Measurements from ENCODE around the gene TMEM163. TPM values are rescaled to one million over a fixed set of nuclear protein-coding genes. Genes with fewer than 3 reads are reported as not detected.
A peak's percentile ranks its signal among the peaks of the same experiment; 100 is the strongest.

Gene TMEM163
- total and polyA plus RNA-seq, 3 experiments from 2014 or later = 0.45 TPM; not detected in 2

GRCh38 chr2:134411279-134411827 lies 307.4 kb downstream of the TMEM163 start:
- H3K27me3 Mint-ChIP-seq = no peaks in the 10 kb centered on the region
- Histone ChIP-seq H3K27ac (ENCODE audit: low read depth, low read length) (no peak overlapping the region), H3K27me3 (ENCODE audit: insufficient read depth, low read length, poor library complexity, severe bottlenecking) (no peaks in the 10 kb centered on the region), H3K4me1 (ENCODE audit: insufficient read depth, low read length) (peaks cover 25% of the 10 kb centered on the region), H3K36me3 (ENCODE audit: insufficient read depth, low read length) (no peaks in the 10 kb centered on the region), H3K4me3 (ENCODE audit: low read length) (no peak overlapping the region), H3K9me3 (ENCODE audit: low read length) (no peaks in the 10 kb centered on the region)
- peak overlapping the region in 5 of 8 donors; percentile 25 to 86 (median 66) for H3K27ac Mint-ChIP-seq
- peaks cover 51 to 58% (median 56%) of the 10 kb centered on the region in 3 donors for H3K4me1 Mint-ChIP-seq
- no peaks in the 10 kb centered on the region for H3K9me3 Mint-ChIP-seq
- POLR2A ChIA-PET = interaction anchor here (2.5 kb wide), 1 partner anchor 292 kb away, joined by 17 read pairs; no protein-coding TSS in a partner anchor
- peak overlapping the region in 3 of 7 donors; percentile 22 to 65 (median 26) for H3K4me3 Mint-ChIP-seq
- CTCF ChIA-PET = interaction anchor here (0.7 to 5.4 kb wide), 42 partner anchors 8 to 567 kb away, joined by 3 to 101 read pairs (median 4); no protein-coding TSS in a partner anchor
- DNase-seq = no peak
- H3K36me3 Mint-ChIP-seq = peaks cover 0 to 44% (median 11%) of the 10 kb centered on the region in 3 donors

GRCh38 chr2:134410831-134411231 lies 308.0 kb downstream of the TMEM163 start:
- Mint-ChIP-seq H3K27me3 (no peaks in the 10 kb centered on the region), H3K27ac (peak overlapping the region in 6 of 8 donors; percentile 21 to 86 (median 47)), H3K4me1 (peaks cover 50 to 62% (median 56%) of the 10 kb centered on the region in 3 donors), H3K4me3 (peak overlapping the region in 2 of 7 donors; percentile 26 to 65), H3K9me3 (no peaks in the 10 kb centered on the region), H3K36me3 (peaks cover 0 to 45% (median 11%) of the 10 kb centered on the region in 3 donors)
- ChIA-PET POLR2A (no interaction called here), CTCF (interaction anchor here (0.9 to 5.4 kb wide), 19 partner anchors 10 to 566 kb away, joined by 3 to 101 read pairs (median 5); no protein-coding TSS in a partner anchor)
- H3K9me3 ChIP-seq (ENCODE audit: low read length) = no peaks in the 10 kb centered on the region
- H3K4me1 ChIP-seq (ENCODE audit: insufficient read depth, low read length) = peaks cover 25% of the 10 kb centered on the region
- H3K27me3 ChIP-seq (ENCODE audit: insufficient read depth, low read length, poor library complexity, severe bottlenecking) = no peaks in the 10 kb centered on the region
- no peaks in the 10 kb centered on the region for H3K36me3 ChIP-seq (ENCODE audit: insufficient read depth, low read length)
- H3K27ac ChIP-seq (ENCODE audit: low read depth, low read length) = no peak overlapping the region
- no peak overlapping the region for H3K4me3 ChIP-seq (ENCODE audit: low read length)
- DNase-seq = no peak

GRCh38 chr2:134410006-134410405 lies 308.8 kb downstream of the TMEM163 start:
- no peak overlapping the region for H3K27ac ChIP-seq (ENCODE audit: low read depth, low read length)
- no peaks in the 10 kb centered on the region for H3K27me3 ChIP-seq (ENCODE audit: insufficient read depth, low read length, poor library complexity, severe bottlenecking)
- Mint-ChIP-seq H3K36me3 (peaks cover 0 to 43% (median 12%) of the 10 kb centered on the region in 3 donors), H3K4me1 (peaks cover 50 to 66% (median 56%) of the 10 kb centered on the region in 3 donors), H3K27me3 (no peaks in the 10 kb centered on the region), H3K9me3 (no peaks in the 10 kb centered on the region), H3K27ac (peak overlapping the region in 5 of 8 donors; percentile 11 to 72 (median 52)), H3K4me3 (peak overlapping the region in 5 of 7 donors; percentile 9 to 58 (median 35))
- CTCF ChIA-PET = interaction anchor here (2.8 to 5.4 kb wide), 2 partner anchors 291 to 296 kb away, joined by 12 to 101 read pairs; no protein-coding TSS in a partner anchor
- peak in 1 of 5 donors; percentile 10 for DNase-seq
- POLR2A ChIA-PET = no interaction called here
- no peaks in the 10 kb centered on the region for H3K36me3 ChIP-seq (ENCODE audit: insufficient read depth, low read length)
- H3K9me3 ChIP-seq (ENCODE audit: low read length) = no peaks in the 10 kb centered on the region
- no peak overlapping the region for H3K4me3 ChIP-seq (ENCODE audit: low read length)
- H3K4me1 ChIP-seq (ENCODE audit: insufficient read depth, low read length) = peaks cover 25% of the 10 kb centered on the region

GRCh38 chr2:134408791-134409190 lies 310.0 kb downstream of the TMEM163 start:
- no peak for DNase-seq
- H3K27me3 ChIP-seq (ENCODE audit: insufficient read depth, low read length, poor library complexity, severe bottlenecking) = no peaks in the 10 kb centered on the region
- Mint-ChIP-seq H3K4me1 (peaks cover 50 to 68% (median 60%) of the 10 kb centered on the region in 3 donors), H3K36me3 (peaks cover 0 to 43% (median 6%) of the 10 kb centered on the region in 3 donors), H3K4me3 (no peak overlapping the region), H3K27me3 (peaks cover 0 to 1% of the 10 kb centered on the region in 2 donors), H3K9me3 (no peaks in the 10 kb centered on the region), H3K27ac (peak overlapping the region in 4 of 8 donors; percentile 2 to 64 (median 29))
- ChIA-PET POLR2A (no interaction called here), CTCF (interaction anchor here (5.4 kb wide), 1 partner anchor 290 kb away, joined by 101 read pairs; no protein-coding TSS in a partner anchor)
- H3K27ac ChIP-seq (ENCODE audit: low read depth, low read length) = no peak overlapping the region
- H3K4me1 ChIP-seq (ENCODE audit: insufficient read depth, low read length) = peaks cover 25% of the 10 kb centered on the region
- H3K4me3 ChIP-seq (ENCODE audit: low read length) = no peak overlapping the region
- H3K36me3 ChIP-seq (ENCODE audit: insufficient read depth, low read length) = no peaks in the 10 kb centered on the region
- no peaks in the 10 kb centered on the region for H3K9me3 ChIP-seq (ENCODE audit: low read length)

GRCh38 chr2:134408386-134408785 lies 310.4 kb downstream of the TMEM163 start:
- ChIA-PET POLR2A (no interaction called here), CTCF (interaction anchor here (5.4 kb wide), 1 partner anchor 289 kb away, joined by 101 read pairs; no protein-coding TSS in a partner anchor)
- DNase-seq = no peak
- no peak overlapping the region for H3K4me3 ChIP-seq (ENCODE audit: low read length)
- H3K27ac ChIP-seq (ENCODE audit: low read depth, low read length) = no peak overlapping the region
- Mint-ChIP-seq H3K4me1 (peaks cover 50 to 68% (median 60%) of the 10 kb centered on the region in 3 donors), H3K27me3 (peaks cover 0 to 1% of the 10 kb centered on the region in 2 donors), H3K9me3 (no peaks in the 10 kb centered on the region), H3K27ac (peak overlapping the region in 7 of 8 donors; percentile 10 to 74 (median 29)), H3K36me3 (peaks cover 0 to 43% (median 5%) of the 10 kb centered on the region in 3 donors), H3K4me3 (peak overlapping the region in 3 of 7 donors; percentile 4 to 32 (median 29))
- no peaks in the 10 kb centered on the region for H3K36me3 ChIP-seq (ENCODE audit: insufficient read depth, low read length)
- H3K9me3 ChIP-seq (ENCODE audit: low read length) = no peaks in the 10 kb centered on the region
- no peaks in the 10 kb centered on the region for H3K27me3 ChIP-seq (ENCODE audit: insufficient read depth, low read length, poor library complexity, severe bottlenecking)
- peaks cover 25% of the 10 kb centered on the region for H3K4me1 ChIP-seq (ENCODE audit: insufficient read depth, low read length)

GRCh38 chr2:134407154-134407890 lies 311.5 kb downstream of the TMEM163 start:
- Histone ChIP-seq H3K27ac (ENCODE audit: low read depth, low read length) (no peak overlapping the region), H3K4me3 (ENCODE audit: low read length) (no peak overlapping the region), H3K9me3 (ENCODE audit: low read length) (no peaks in the 10 kb centered on the region), H3K36me3 (ENCODE audit: insufficient read depth, low read length) (no peaks in the 10 kb centered on the region), H3K27me3 (ENCODE audit: insufficient read depth, low read length, poor library complexity, severe bottlenecking) (no peaks in the 10 kb centered on the region), H3K4me1 (ENCODE audit: insufficient read depth, low read length) (peaks cover 25% of the 10 kb centered on the region)
- peaks cover 50 to 69% (median 59%) of the 10 kb centered on the region in 3 donors for H3K4me1 Mint-ChIP-seq
- H3K9me3 Mint-ChIP-seq = no peaks in the 10 kb centered on the region
- CTCF ChIA-PET = interaction anchor here (2.0 kb wide), 1 partner anchor 289 kb away, joined by 9 read pairs; no protein-coding TSS in a partner anchor
- no peak for DNase-seq
- POLR2A ChIA-PET = no interaction called here
- peak overlapping the region in 1 of 7 donors; percentile 37 for H3K4me3 Mint-ChIP-seq
- H3K27me3 Mint-ChIP-seq = peaks cover 0 to 1% of the 10 kb centered on the region in 2 donors
- peaks cover 0 to 46% (median 6%) of the 10 kb centered on the region in 3 donors for H3K36me3 Mint-ChIP-seq
- peak overlapping the region in 5 of 8 donors; percentile 58 to 74 (median 62) for H3K27ac Mint-ChIP-seq

- Mint-ChIP-seq H3K4me3 (no peak overlapping the region), H3K4me1 (peaks cover 44 to 66% (median 53%) of the 10 kb centered on the region in 3 donors), H3K27ac (peak overlapping the region in 4 of 8 donors; percentile 58 to 74 (median 60)), H3K36me3 (peaks cover 0 to 45% (median 6%) of the 10 kb centered on the region in 3 donors), H3K27me3 (peaks cover 0 to 1% of the 10 kb centered on the region in 2 donors), H3K9me3 (no peaks in the 10 kb centered on the region)
- DNase-seq = no peak
- Histone ChIP-seq H3K36me3 (ENCODE audit: insufficient read depth, low read length) (no peaks in the 10 kb centered on the region), H3K9me3 (ENCODE audit: low read length) (no peaks in the 10 kb centered on the region), H3K27ac (ENCODE audit: low read depth, low read length) (no peak overlapping the region), H3K27me3 (ENCODE audit: insufficient read depth, low read length, poor library complexity, severe bottlenecking) (no peaks in the 10 kb centered on the region), H3K4me3 (ENCODE audit: low read length) (no peak overlapping the region), H3K4me1 (ENCODE audit: insufficient read depth, low read length) (peaks cover 21% of the 10 kb centered on the region)
- CTCF ChIA-PET = interaction anchor here (2.0 kb wide), 1 partner anchor 288 kb away, joined by 9 read pairs; no protein-coding TSS in a partner anchor
- POLR2A ChIA-PET = no interaction called here
Observed at GRCh38 chr2:134406736-134407135, 312.1 kb downstream of the TMEM163 start.
